Nephron progenitor cell (in vitro differentiated cells): ENCODE measurements around the gene CEBPZ.
A peak's percentile ranks its signal among the peaks of the same experiment; 100 is the strongest.

ENCODE experiments used
- DNase-seq: peaks from one replicate; pipeline ENCODE4 v3.0.0; 2021
- H3K27ac Mint-ChIP-seq: 2 replicates; pipeline ENCODE4 v1.8.0; 2021; ENCODE audit warnings: mild to moderate bottlenecking, moderate library complexity, mixed read lengths
- H3K27me3 Mint-ChIP-seq: 2 replicates; pipeline ENCODE4 v1.8.0; 2021; ENCODE audit warnings: mild to moderate bottlenecking, low read depth, mixed read lengths; ENCODE audit not compliant: poor library complexity
- H3K36me3 Mint-ChIP-seq: 2 replicates; pipeline ENCODE4 v1.8.0; 2021; ENCODE audit warnings: low read depth, mixed read lengths
- H3K4me1 Mint-ChIP-seq: 2 replicates; pipeline ENCODE4 v1.8.0; 2021; ENCODE audit warnings: mixed read lengths
- H3K4me3 Mint-ChIP-seq: 2 replicates; pipeline ENCODE4 v1.8.0; 2021; ENCODE audit warnings: mild to moderate bottlenecking, moderate library complexity, mixed read lengths
- H3K9me3 Mint-ChIP-seq: 2 replicates; pipeline ENCODE4 v1.8.0; 2021; ENCODE audit warnings: mild to moderate bottlenecking, moderate library complexity, mixed read lengths
- CTCF ChIP-seq: fragments of 200-600 bp; sonication (generic); IDR thresholded peaks from 2 replicates; pipeline ENCODE4 v1.5.0; 2021; ENCODE audit warnings: antibody characterized with exemption

CEBPZ gene

GRCh38 chr2:37244017-37244416, 12.6 kb upstream of the CEBPZ start:
- Mint-ChIP-seq H3K27ac (no peak overlapping the region), H3K9me3 (peaks cover 9% of the 10 kb centered on the region), H3K36me3 (peaks cover 53% of the 10 kb centered on the region), H3K4me1 (no peaks in the 10 kb centered on the region), H3K4me3 (no peak overlapping the region), H3K27me3 (no peaks in the 10 kb centered on the region)
- no peak for TF ChIP-seq CTCF
- no peak for DNase-seq

GRCh38 chr2:37243435-37243834, 12.0 kb upstream of the CEBPZ start:
- Mint-ChIP-seq H3K27me3 (no peaks in the 10 kb centered on the region), H3K27ac (no peak overlapping the region), H3K9me3 (peaks cover 9% of the 10 kb centered on the region), H3K36me3 (peaks cover 53% of the 10 kb centered on the region), H3K4me3 (no peak overlapping the region), H3K4me1 (no peaks in the 10 kb centered on the region)
- DNase-seq = no peak
- no peak for TF ChIP-seq CTCF

- H3K9me3 Mint-ChIP-seq = no peaks in the 10 kb centered on the region
- H3K4me1 Mint-ChIP-seq = peaks cover 3% of the 10 kb centered on the region
- peak; percentile 26 for DNase-seq
- peaks cover 30% of the 10 kb centered on the region for H3K36me3 Mint-ChIP-seq
- no peaks in the 10 kb centered on the region for H3K27me3 Mint-ChIP-seq
- TF ChIP-seq CTCF = no peak
- no peak overlapping the region for H3K4me3 Mint-ChIP-seq
- H3K27ac Mint-ChIP-seq = no peak overlapping the region
These were observed 936 bp upstream of the CEBPZ start for GRCh38 chr2:37232131-37232933.

GRCh38 chr2:37230581-37230980, 815 bp downstream of the CEBPZ start:
- Mint-ChIP-seq H3K27ac (no peak overlapping the region), H3K9me3 (no peaks in the 10 kb centered on the region), H3K4me3 (no peak overlapping the region), H3K36me3 (peaks cover 24% of the 10 kb centered on the region), H3K4me1 (peaks cover 18% of the 10 kb centered on the region), H3K27me3 (no peaks in the 10 kb centered on the region)
- no peak for TF ChIP-seq CTCF
- peak; percentile 6 for DNase-seq

- no peaks in the 10 kb centered on the region for H3K27me3 Mint-ChIP-seq
- peaks cover 26% of the 10 kb centered on the region for H3K4me1 Mint-ChIP-seq
- H3K27ac Mint-ChIP-seq = no peak overlapping the region
These were observed 2.6 kb downstream of the CEBPZ start for GRCh38 chr2:37228788-37229187.

More at GRCh38 chr2:37228788-37229187, 2.6 kb downstream of the CEBPZ start:
- TF ChIP-seq CTCF = no peak
- no peak for DNase-seq
- peaks cover 23% of the 10 kb centered on the region for H3K36me3 Mint-ChIP-seq
- H3K9me3 Mint-ChIP-seq = no peaks in the 10 kb centered on the region
- H3K4me3 Mint-ChIP-seq = no peak overlapping the region
